HepG2 (cell line): ENCODE data around the gene SHC1. TPM values are rescaled to one million over a fixed set of nuclear protein-coding genes. Genes with fewer than 3 reads are reported as not detected.

ENCODE experiments used
- ATAC-seq: fragments of 200-7000 bp; cut with Tn5 transposase; 3 replicates; pipeline ENCODE4 v1.9.1; 2020; ENCODE audit warnings: mild to moderate bottlenecking, moderate library complexity
- BruUV-seq: library from RNA; stranded (reverse); fragments of 400-500 nt; replicated peaks from 2 replicates; lab custom pipeline; 2021; lab: Mats Ljungman, UMichigan
- CTCF ChIA-PET: fragments of 300-600 bp; formaldehyde crosslinking; extraction: SDS; loops from one replicate; lab custom pipeline; 2021; ENCODE audit warnings: low total read pairs, inconsistent platforms, low intra/inter-chr PET ratio; lab: Yijun Ruan, JAX
- POLR2A ChIA-PET: fragments of 350-600 bp; sonication (Branson Sonifier 250); formaldehyde crosslinking; loops from one replicate; lab custom pipeline; 2020; ENCODE audit warnings: antibody characterized with exemption, inconsistent platforms; lab: Yijun Ruan, JAX
- DNase-seq: peaks from one replicate; pipeline ENCODE4 v3.0.0-alpha.2; 2015; ENCODE audit warnings: low spot score
- FAIRE-seq: peaks from 3 replicates; lab custom pipeline; 2011; peaks lifted over from hg19 to GRCh38; lab: Jason Lieb, UNC
- H2AFZ ChIP-seq: one replicate; pipeline ENCODE4 v1.6.1; 2011; ENCODE audit warnings: low read length, inconsistent platforms
- H3K27ac ChIP-seq: fragments of 300-600 bp; 3 replicates; pipeline ENCODE4 v1.8.0; 2011; ENCODE audit warnings: mixed run types, mild to moderate bottlenecking, mixed read lengths, low read length, inconsistent platforms; ENCODE audit not compliant: insufficient read depth; ENCODE audit errors: extremely low read length
- H3K27me3 ChIP-seq, 2 experiments: fragments of 200-600 bp in 1 of 2; 2 replicates in 1 of 2; 3 replicates in 1 of 2; pipeline versions ENCODE4 v1.6.0 to v1.8.0; 2011; ENCODE audit warnings: low read length in 2 of 2, mild to moderate bottlenecking in 2 of 2, moderate library complexity in 2 of 2, inconsistent platforms in 1 of 2; ENCODE audit not compliant: insufficient read depth in 2 of 2, control insufficient read depth in 1 of 2
- H3K36me3 ChIP-seq, 2 experiments: fragments of 200-600 bp in 1 of 2; replicated peaks in 1 of 2; 2 replicates in 1 of 2; 3 replicates in 1 of 2; pipeline versions ENCODE4 v1.5.1 to v1.8.0; 2011; ENCODE audit warnings: low read length in 2 of 2, inconsistent platforms in 1 of 2; ENCODE audit not compliant: insufficient read depth in 2 of 2, control insufficient read depth in 1 of 2
- H3K4me1 ChIP-seq: 2 replicates; pipeline ENCODE4 v1.5.1; 2012; ENCODE audit warnings: low read length, inconsistent platforms; ENCODE audit not compliant: insufficient read depth
- H3K4me2 ChIP-seq: 2 replicates; pipeline ENCODE4 v1.6.0; 2011; ENCODE audit warnings: low read depth, low read length, inconsistent platforms
- H3K4me3 ChIP-seq, 3 experiments: fragments of 200-600 bp in 1 of 3; sonication (generic), shearing (Covaris generic) in 1 of 3; replicated peaks in 1 of 3; 2 replicates each; pipeline ENCODE4 v1.5.1; 2011 to 2016; ENCODE audit warnings: low read length in 3 of 3, inconsistent platforms in 2 of 3, low read depth in 2 of 3, mild to moderate bottlenecking in 2 of 3, control low read depth in 1 of 3, mixed read lengths in 1 of 3; ENCODE audit not compliant: insufficient read depth in 1 of 3
- H3K79me2 ChIP-seq: one replicate; pipeline ENCODE4 v1.6.1; 2011; ENCODE audit warnings: low read length, inconsistent platforms; ENCODE audit not compliant: insufficient read depth
- H3K9ac ChIP-seq: 2 replicates; pipeline ENCODE4 v1.6.0; 2011; ENCODE audit warnings: mild to moderate bottlenecking, low read depth, low read length, inconsistent platforms; ENCODE audit not compliant: insufficient read depth
- H3K9me3 ChIP-seq: 2 replicates; pipeline ENCODE4 v1.5.1; 2012; ENCODE audit warnings: mild to moderate bottlenecking, low read length
- H4K20me1 ChIP-seq: 2 replicates; pipeline ENCODE4 v1.6.0; 2011; ENCODE audit warnings: inconsistent platforms, mild to moderate bottlenecking, low read length, moderate library complexity; ENCODE audit not compliant: insufficient read depth
- ETV6 ChIP-seq: sonication (generic); formaldehyde crosslinking; conservative IDR thresholded peaks from 2 replicates; pipeline ENCODE4 v1.4.0; 2020; ENCODE audit warnings: missing genetic modification reagents
- HNF4A ChIP-seq: sonication (generic); formaldehyde crosslinking; IDR thresholded peaks from 2 replicates; pipeline ENCODE4 v1.4.0; 2020; ENCODE audit warnings: missing genetic modification reagents
- HNRNPK ChIP-seq: fragments of 200-400 bp; formaldehyde crosslinking; IDR thresholded peaks from 2 replicates; pipeline ENCODE4 v1.6.1; 2018; ENCODE audit warnings: low read length, low read depth, moderate library complexity, mild to moderate bottlenecking; ENCODE audit not compliant: poor library complexity, severe bottlenecking
- HNRNPUL1 ChIP-seq: fragments of 200-400 bp; formaldehyde crosslinking; IDR thresholded peaks from 2 replicates; pipeline ENCODE4 v1.6.1; 2017; ENCODE audit warnings: low read depth, mild to moderate bottlenecking, low read length, moderate library complexity
- POLR2A ChIP-seq, 2 experiments: IDR thresholded peaks; 2 replicates each; pipeline ENCODE4 v1.6.1; 2011; ENCODE audit warnings: low read depth in 2 of 2, low read length in 2 of 2, mild to moderate bottlenecking in 1 of 2, moderate library complexity in 1 of 2; ENCODE audit not compliant: insufficient read depth in 1 of 2
- POLR2G ChIP-seq: fragments of 200-400 bp; formaldehyde crosslinking; IDR thresholded peaks from 2 replicates; pipeline ENCODE4 v1.6.1; 2018; ENCODE audit warnings: mild to moderate bottlenecking, low read depth, low read length, moderate library complexity
- ZNF224 ChIP-seq: sonication (generic); formaldehyde crosslinking; IDR thresholded peaks from 2 replicates; pipeline ENCODE4 v1.5.0; 2020; ENCODE audit warnings: mild to moderate bottlenecking, missing genetic modification reagents
- ZNF232 ChIP-seq: sonication (generic); formaldehyde crosslinking; IDR thresholded peaks from 2 replicates; pipeline ENCODE4 v1.4.0; 2020; ENCODE audit warnings: missing genetic modification reagents, borderline replicate concordance
- ZNF329 ChIP-seq: sonication (generic); formaldehyde crosslinking; IDR thresholded peaks from 2 replicates; pipeline ENCODE4 v1.9.0; 2021; ENCODE audit warnings: low read depth, mild to moderate bottlenecking, missing genetic modification reagents
- ZNF460 ChIP-seq: sonication (generic); formaldehyde crosslinking; IDR thresholded peaks from 2 replicates; pipeline ENCODE4 v1.5.1; 2020; ENCODE audit warnings: missing genetic modification reagents, mild to moderate bottlenecking, borderline replicate concordance
- WGBS: methylation state at CpG from one replicate; pipeline ENCODE4 v1.1.6; 2017; ENCODE audit warnings: low lambda C conversion rate; 5-methylcytosine and 5-hydroxymethylcytosine counted together
- in situ Hi-C: cut with HindIII; loops from 2 replicates; pipeline ENCODE4 v1.10.0; 2017; ENCODE audit warnings: low pct_unique_long_range_greater_than_20kb; ENCODE audit not compliant: extremely low pct_ligation_motif_present
- intact Hi-C: fragments of 100-400 bp; cut with micrococcal nuclease; formaldehyde crosslinking; loops from one replicate; pipeline ENCODE4 v1.10.0; 2022; ENCODE audit not compliant: unreplicated experiment
- polyA plus RNA-seq, 8 experiments: library from polyadenylated mRNA; depleted of rRNA in 3 of 8; stranded (reverse) in 7 of 8; unstranded in 1 of 8; fragments of >200 nt; fragmentation: Illumina TruSeq in 4 of 8; extraction: Trizol in 4 of 8; gene quantifications; 2 replicates each; pipeline versions ENCODE4 v1.2.1 to v1.2.3, GENCODE V29; 2011 to 2016; ENCODE audit warnings: low read depth in 4 of 8, missing spikeins in 1 of 8, mixed read lengths in 1 of 8; ENCODE audit not compliant: insufficient read depth in 1 of 8
- total RNA-seq, 5 experiments: library from RNA; depleted of rRNA; stranded (reverse); fragments of >200 nt; fragmentation: Illumina TruSeq; extraction: Trizol; gene quantifications; 2 replicates each; pipeline ENCODE4 v1.2.3, GENCODE V29; 2016; ENCODE audit warnings: low read depth in 1 of 5
- TF ChIP-seq, protein P1 (sequence below): sonication (generic); formaldehyde crosslinking; IDR thresholded peaks from 2 replicates; pipeline ENCODE4 v1.8.1; 2023; ENCODE audit warnings: mild to moderate bottlenecking, moderate library complexity, missing genetic modification reagents

Gene SHC1
- total and polyA plus RNA-seq, 2 of the 13 experiments (the other 11 are each of a cell fraction or from before 2014, with no cell fraction given), result 52.0 to 137 TPM

DNA sequence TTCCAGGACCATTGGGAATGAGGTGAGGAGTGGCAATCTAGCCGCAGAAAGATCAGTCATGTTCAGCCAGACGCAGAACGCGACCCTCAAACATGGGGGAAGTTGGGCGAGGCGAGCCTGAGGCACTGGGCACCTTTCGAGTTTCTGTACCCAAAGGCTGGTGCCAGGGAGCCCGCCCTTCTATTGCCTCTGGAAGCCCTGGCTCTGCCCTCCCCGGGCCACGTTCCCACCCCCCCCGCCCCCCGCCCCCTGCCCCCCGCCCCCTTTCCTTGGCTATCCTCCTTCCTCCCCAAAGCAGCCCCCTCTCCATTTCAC lies 29.8 kb upstream of the SHC1 start:
- in situ Hi-C loops (no loop called here), intact Hi-C loops (loop anchor here (1.0 to 5.0 kb wide), 3 partner anchors 27 to 443 kb away; partner anchors contain the start of genes PYGO2 and UBE2Q1)
- H3K4me3 ChIP-seq, result peak overlapping the region; percentile 72 to 86 (median 84)
- no TSS peak for BruUV-seq
- TF ChIP-seq HNF4A (CRISPR knock-in tag), result no peak
- 0 out of 2 replicates have a peak, but pooled peaks have one; percentile 22 for TF ChIP-seq ZNF329
- TF ChIP-seq HNRNPK, result peak; percentile 39
- peak; percentile 19; the same call in 1 of the 2 replicates for TF ChIP-seq POLR2G
- TF ChIP-seq ZNF224 (CRISPR knock-in tag), result 0 out of 2 replicates have a peak, but pooled peaks have one; percentile 17
- TF ChIP-seq ETV6 (CRISPR knock-in tag), result 0 out of 2 replicates have a peak, but pooled peaks have one; percentile 5
- no peak for TF ChIP-seq ZNF232 (CRISPR knock-in tag)
- TF ChIP-seq ZNF460 (CRISPR knock-in tag), result no peak
- TF ChIP-seq POLR2A (IDR thresholded peaks at IDR 0.05; ENCODE audit: insufficient read depth in 1 of 2, low read depth in 2 of 2, low read length in 2 of 2), result peak in 1 of 2 experiments; percentile 26; a peak in 1 of 4 replicates
- no peak for TF ChIP-seq HNRNPUL1
- TF ChIP-seq, protein P1, sequence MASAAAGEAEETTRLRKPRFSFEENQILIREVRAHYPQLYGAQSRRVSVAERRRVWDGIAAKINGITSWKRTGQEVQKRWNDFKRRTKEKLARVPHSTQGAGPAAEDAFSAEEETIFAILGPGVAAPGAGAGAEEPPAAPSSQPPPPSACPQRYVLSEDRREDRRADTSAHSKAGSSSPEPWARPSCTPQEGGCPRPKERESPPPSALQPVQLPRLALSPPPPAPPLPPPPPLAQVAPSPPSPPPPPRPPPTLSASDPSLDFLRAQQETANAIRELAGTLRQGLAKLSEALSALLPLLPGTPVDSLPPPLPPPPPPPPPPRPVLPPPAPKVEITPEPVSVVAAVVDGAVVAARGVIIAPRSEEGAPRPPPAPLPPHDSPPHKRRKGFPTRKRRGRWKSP (CRISPR knock-in tag), result 0 out of 2 replicates have a peak, but pooled peaks have one; percentile 5
- DNase-seq, result no peak
- H3K4me2 ChIP-seq, result peak overlapping the region; percentile 100
- H3K27me3 ChIP-seq, result no peaks in the 10 kb centered on the region; a peak in 1 of 5 replicates
- no peak for FAIRE-seq
- peak overlapping the region; percentile 97 for H3K27ac ChIP-seq
- ChIA-PET POLR2A (interaction anchor here (0.8 to 6.7 kb wide), 16 partner anchors 10 to 126 kb away, joined by 3 to 90 read pairs (median 6); partner anchors contain the start of genes FLAD1, PBXIP1, PMVK and SHC1), CTCF (interaction anchor here (2.8 to 6.8 kb wide), 2 partner anchors 17 to 94 kb away, joined by 11 to 54 read pairs; no protein-coding TSS in a partner anchor)
- H3K79me2 ChIP-seq, result peaks cover 20% of the 10 kb centered on the region
- ATAC-seq, result no peak
- H3K9ac ChIP-seq, result peak overlapping the region; percentile 97
- 0% methylated on average over 8 of the region's 13 CpGs for WGBS
- no peaks in the 10 kb centered on the region for H4K20me1 ChIP-seq
- no peaks in the 10 kb centered on the region for H3K36me3 ChIP-seq
- no peaks in the 10 kb centered on the region for H3K9me3 ChIP-seq
- H2AFZ ChIP-seq, result no peak overlapping the region
- peaks cover 32% of the 10 kb centered on the region for H3K4me1 ChIP-seq
